Skeletal muscle satellite cell (primary cell): ENCODE results near the gene MTR.

Experiments
- H3K27me3 ChIP-seq: 2 replicates; pipeline ENCODE4 v1.7.0; 2013; ENCODE audit warnings: low read length; ENCODE audit not compliant: control insufficient read depth, insufficient read depth
- H3K36me3 ChIP-seq: 2 replicates; pipeline ENCODE4 v1.7.0; 2013; ENCODE audit warnings: mild to moderate bottlenecking, control low read depth, low read length; ENCODE audit not compliant: insufficient read depth
- H3K4me1 ChIP-seq: 2 replicates; pipeline ENCODE4 v1.7.0; 2013; ENCODE audit warnings: low read length; ENCODE audit not compliant: control insufficient read depth, insufficient read depth
- H3K4me2 ChIP-seq: 2 replicates; pipeline ENCODE4 v1.7.0; 2013; ENCODE audit warnings: mild to moderate bottlenecking, low read length
- H3K4me3 ChIP-seq: 2 replicates; pipeline ENCODE4 v1.7.0; 2013; ENCODE audit warnings: low read length
- H3K9ac ChIP-seq: 2 replicates; pipeline ENCODE4 v1.7.0; 2013; ENCODE audit warnings: mild to moderate bottlenecking, low read depth, low read length, moderate library complexity
- H3K9me3 ChIP-seq: replicated peaks from 2 replicates; pipeline ENCODE4 v1.7.0; 2013; ENCODE audit warnings: mild to moderate bottlenecking, control low read depth, low read length

MTR gene

GRCh38 chr1:236868625-236869467, 73.8 kb downstream of the MTR start:
- H3K9me3 ChIP-seq: no peaks in the 10 kb centered on the region
- H3K36me3 ChIP-seq: peaks cover 27% of the 10 kb centered on the region
- no peak overlapping the region for H3K9ac ChIP-seq
- H3K4me2 ChIP-seq: no peak overlapping the region
- H3K27me3 ChIP-seq: no peaks in the 10 kb centered on the region
- no peaks in the 10 kb centered on the region for H3K4me1 ChIP-seq
- H3K4me3 ChIP-seq: no peak overlapping the region

DNA sequence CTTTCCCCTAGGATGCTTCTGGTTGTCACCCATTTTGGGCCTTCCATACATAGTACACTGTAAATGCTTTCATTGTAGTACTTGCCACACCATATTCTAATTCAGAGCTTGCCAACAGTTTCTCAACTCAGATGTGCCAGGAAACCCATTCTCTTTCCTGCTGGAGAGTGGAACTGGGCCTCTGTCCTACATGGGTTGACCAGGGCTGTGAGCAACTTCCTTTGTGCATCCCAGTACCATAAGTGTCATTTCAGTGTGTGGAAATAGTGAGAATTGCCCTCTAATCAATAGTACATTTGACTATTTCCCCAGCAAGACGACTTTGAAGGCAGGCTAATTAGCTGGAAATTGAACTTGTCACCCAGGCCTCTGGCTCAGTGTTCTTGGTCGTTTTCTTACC, 74.8 kb downstream of the MTR start:
- no peaks in the 10 kb centered on the region for H3K27me3 ChIP-seq
- no peak overlapping the region for H3K9ac ChIP-seq
- H3K9me3 ChIP-seq: no peaks in the 10 kb centered on the region
- H3K4me1 ChIP-seq: no peaks in the 10 kb centered on the region
- no peak overlapping the region for H3K4me2 ChIP-seq
- H3K4me3 ChIP-seq: no peak overlapping the region
- peaks cover 23% of the 10 kb centered on the region for H3K36me3 ChIP-seq

DNA sequence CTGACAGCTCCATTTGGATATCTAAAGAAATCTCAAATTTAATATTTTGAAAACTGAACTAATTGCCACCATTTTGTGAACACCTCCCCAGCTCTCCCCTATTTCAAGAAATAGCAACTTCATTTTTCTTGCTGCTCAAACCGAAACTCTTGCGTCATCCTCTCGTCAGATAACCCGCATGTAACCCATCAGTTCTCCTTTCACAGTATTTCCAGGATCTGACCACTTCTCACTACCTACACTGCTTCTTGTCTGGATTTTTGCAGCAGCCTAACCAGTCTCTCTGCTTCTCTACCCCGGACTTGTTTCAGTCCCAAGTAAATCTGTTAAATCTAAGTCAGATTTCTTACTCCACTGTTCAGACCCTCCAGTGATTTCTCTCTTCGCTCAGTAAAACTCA, 75.6 kb downstream of the MTR start:
- Histone ChIP-seq H3K4me1 (no peaks in the 10 kb centered on the region), H3K4me3 (no peak overlapping the region), H3K27me3 (no peaks in the 10 kb centered on the region), H3K36me3 (peaks cover 20% of the 10 kb centered on the region), H3K4me2 (no peak overlapping the region), H3K9me3 (no peaks in the 10 kb centered on the region), H3K9ac (no peak overlapping the region)

GRCh38 chr1:236872075-236872666, 77.1 kb downstream of the MTR start:
- H3K4me3 ChIP-seq: no peak overlapping the region
- H3K4me1 ChIP-seq: no peaks in the 10 kb centered on the region
- H3K4me2 ChIP-seq: no peak overlapping the region
- no peaks in the 10 kb centered on the region for H3K27me3 ChIP-seq
- H3K36me3 ChIP-seq: peaks cover 23% of the 10 kb centered on the region
- H3K9ac ChIP-seq: no peak overlapping the region
- no peaks in the 10 kb centered on the region for H3K9me3 ChIP-seq

DNA sequence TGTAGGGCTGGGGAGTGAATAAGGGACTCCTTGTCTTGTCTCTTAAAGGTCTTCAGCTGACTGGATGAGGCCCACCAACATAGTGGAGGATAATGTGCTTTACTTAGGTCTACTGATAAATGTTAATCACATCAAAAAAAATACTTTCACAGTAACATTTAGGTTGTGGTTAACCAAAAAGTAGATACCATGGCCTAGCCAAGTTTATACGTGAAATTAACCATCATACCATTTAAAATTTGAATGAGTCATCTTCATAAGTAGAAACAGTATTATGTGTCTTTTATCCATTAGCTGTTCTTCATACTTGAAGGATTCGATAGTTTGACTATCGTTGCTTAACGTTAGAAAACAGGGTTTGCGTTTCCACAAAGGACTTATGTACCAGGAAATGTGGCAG, 80.9 kb downstream of the MTR start:
- no peak overlapping the region for H3K4me2 ChIP-seq
- no peak overlapping the region for H3K4me3 ChIP-seq
- no peaks in the 10 kb centered on the region for H3K4me1 ChIP-seq
- peaks cover 28% of the 10 kb centered on the region for H3K36me3 ChIP-seq
- H3K9me3 ChIP-seq: no peaks in the 10 kb centered on the region
- no peaks in the 10 kb centered on the region for H3K27me3 ChIP-seq
- H3K9ac ChIP-seq: no peak overlapping the region

DNA sequence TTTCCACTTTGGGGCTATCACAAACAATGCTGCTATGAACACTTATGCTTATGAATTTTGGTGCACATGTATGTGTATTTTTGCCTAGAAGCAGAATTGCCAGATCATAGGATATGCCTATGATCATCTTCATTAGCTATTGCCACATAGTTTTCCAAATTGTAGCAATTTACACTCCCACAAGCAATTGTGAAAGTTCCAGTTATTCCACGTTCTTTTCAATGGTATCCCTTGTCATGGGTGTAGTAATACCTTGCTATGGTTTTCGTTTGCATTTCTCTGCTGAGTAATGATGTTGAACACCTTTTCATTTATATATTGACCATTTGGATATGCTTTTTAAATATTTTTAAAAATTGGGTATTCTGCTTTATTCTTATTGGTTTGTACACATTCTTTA, 82.6 kb downstream of the MTR start:
- Histone ChIP-seq H3K4me1 (no peaks in the 10 kb centered on the region), H3K4me3 (no peak overlapping the region), H3K9me3 (no peaks in the 10 kb centered on the region), H3K36me3 (peaks cover 28% of the 10 kb centered on the region), H3K27me3 (no peaks in the 10 kb centered on the region), H3K9ac (no peak overlapping the region), H3K4me2 (no peak overlapping the region)

DNA sequence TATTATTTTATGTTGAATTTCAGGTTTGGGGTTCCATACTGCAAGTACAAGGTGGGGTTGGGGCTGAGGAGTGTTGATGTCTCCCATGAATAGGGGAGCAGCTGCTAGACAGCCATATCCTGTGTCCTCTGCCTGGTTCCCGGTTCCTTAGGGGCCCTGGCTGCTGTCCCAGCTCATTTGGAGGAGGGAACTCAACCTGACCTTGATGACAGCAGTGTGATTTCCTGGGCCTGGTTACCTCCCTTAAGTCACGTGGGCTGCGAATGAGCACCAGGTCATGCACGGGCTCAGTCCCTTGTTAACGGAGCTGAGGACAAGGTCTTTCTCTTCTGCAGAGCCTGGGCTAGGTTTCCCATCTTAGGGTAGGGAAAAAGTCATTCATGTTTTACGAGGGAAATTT, 85.1 kb downstream of the MTR start:
- no peaks in the 10 kb centered on the region for H3K4me1 ChIP-seq
- peaks cover 21% of the 10 kb centered on the region for H3K36me3 ChIP-seq
- H3K9me3 ChIP-seq: no peaks in the 10 kb centered on the region
- no peak overlapping the region for H3K4me3 ChIP-seq
- H3K27me3 ChIP-seq: no peaks in the 10 kb centered on the region
- H3K4me2 ChIP-seq: no peak overlapping the region
- no peak overlapping the region for H3K9ac ChIP-seq

- H3K36me3 ChIP-seq: peaks cover 37% of the 10 kb centered on the region
These were observed 87.6 kb downstream of the MTR start for GRCh38 chr1:236882678-236883077.

DNA sequence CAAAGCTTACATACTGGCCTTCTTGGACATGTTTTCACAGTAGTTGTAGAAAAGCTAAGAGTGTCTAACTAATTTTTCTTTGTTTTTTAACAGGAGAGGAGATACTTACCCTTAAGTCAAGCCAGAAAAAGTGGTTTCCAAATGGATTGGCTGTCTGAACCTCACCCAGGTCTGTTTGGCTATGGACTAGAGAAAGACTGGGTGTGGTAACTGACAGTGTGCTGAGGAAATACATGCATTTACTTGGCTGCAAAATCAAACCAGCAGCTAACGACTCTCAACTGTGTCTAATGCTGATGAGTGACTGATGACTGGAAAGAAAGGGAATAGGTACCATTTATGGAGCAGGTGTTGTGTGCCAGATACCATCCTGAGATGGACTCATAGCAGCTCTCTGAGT, 91.1 kb downstream of the MTR start:
- Histone ChIP-seq H3K9ac (no peak overlapping the region), H3K4me2 (no peak overlapping the region), H3K4me3 (no peak overlapping the region), H3K36me3 (peaks cover 38% of the 10 kb centered on the region), H3K9me3 (no peaks in the 10 kb centered on the region), H3K27me3 (no peaks in the 10 kb centered on the region), H3K4me1 (no peaks in the 10 kb centered on the region)

More at GRCh38 chr1:236882678-236883077, 87.6 kb downstream of the MTR start:
- no peak overlapping the region for H3K4me2 ChIP-seq
- no peaks in the 10 kb centered on the region for H3K4me1 ChIP-seq
- no peaks in the 10 kb centered on the region for H3K9me3 ChIP-seq
- H3K27me3 ChIP-seq: no peaks in the 10 kb centered on the region
- H3K4me3 ChIP-seq: no peak overlapping the region
- H3K9ac ChIP-seq: no peak overlapping the region

- Histone ChIP-seq H3K27me3 (no peaks in the 10 kb centered on the region), H3K36me3 (peaks cover 45% of the 10 kb centered on the region), H3K9me3 (no peaks in the 10 kb centered on the region), H3K4me3 (no peak overlapping the region), H3K9ac (no peak overlapping the region), H3K4me1 (no peaks in the 10 kb centered on the region), H3K4me2 (no peak overlapping the region)
These were observed 92.0 kb downstream of the MTR start for GRCh38 chr1:236887081-236887480.

- Histone ChIP-seq H3K27me3 (no peaks in the 10 kb centered on the region), H3K4me1 (no peaks in the 10 kb centered on the region), H3K4me2 (no peak overlapping the region), H3K9me3 (no peaks in the 10 kb centered on the region), H3K36me3 (peaks cover 55% of the 10 kb centered on the region), H3K4me3 (no peak overlapping the region), H3K9ac (no peak overlapping the region)
These were observed 93.0 kb downstream of the MTR start for GRCh38 chr1:236888126-236888525.

DNA sequence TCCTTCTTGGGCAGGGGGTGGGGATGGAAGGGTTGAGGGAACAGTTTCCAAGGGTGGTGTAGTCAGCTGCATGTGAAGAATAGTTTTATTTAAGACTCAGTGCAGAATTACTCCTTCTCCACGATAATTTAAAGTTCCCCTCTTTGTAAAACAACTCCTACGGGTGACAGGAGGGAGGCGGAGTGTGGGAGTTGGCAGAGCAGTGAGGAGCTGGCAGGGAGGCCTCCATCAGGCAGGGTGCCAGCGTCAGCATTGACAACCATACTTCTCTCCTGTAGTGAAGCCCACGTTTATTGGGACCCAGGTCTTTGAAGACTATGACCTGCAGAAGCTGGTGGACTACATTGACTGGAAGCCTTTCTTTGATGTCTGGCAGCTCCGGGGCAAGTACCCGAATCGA, 93.8 kb downstream of the MTR start:
- H3K27me3 ChIP-seq: no peaks in the 10 kb centered on the region
- H3K9me3 ChIP-seq: no peaks in the 10 kb centered on the region
- H3K4me1 ChIP-seq: no peaks in the 10 kb centered on the region
- H3K9ac ChIP-seq: no peak overlapping the region
- peaks cover 55% of the 10 kb centered on the region for H3K36me3 ChIP-seq
- no peak overlapping the region for H3K4me2 ChIP-seq
- no peak overlapping the region for H3K4me3 ChIP-seq
